GM18907 (cell line): ENCODE results near the gene SCN8A.

Source experiments
- ATAC-seq: cut with Tn5 transposase; IDR thresholded peaks from one replicate; pipeline ENCODE4 v1.9.1; 2021; ENCODE audit warnings: mild to moderate bottlenecking, moderate library complexity; ENCODE audit not compliant: unreplicated experiment

SCN8A gene

GRCh38 chr12:51666696-51667095 lies 75.7 kb downstream of the SCN8A start:
- no peak for ATAC-seq

DNA sequence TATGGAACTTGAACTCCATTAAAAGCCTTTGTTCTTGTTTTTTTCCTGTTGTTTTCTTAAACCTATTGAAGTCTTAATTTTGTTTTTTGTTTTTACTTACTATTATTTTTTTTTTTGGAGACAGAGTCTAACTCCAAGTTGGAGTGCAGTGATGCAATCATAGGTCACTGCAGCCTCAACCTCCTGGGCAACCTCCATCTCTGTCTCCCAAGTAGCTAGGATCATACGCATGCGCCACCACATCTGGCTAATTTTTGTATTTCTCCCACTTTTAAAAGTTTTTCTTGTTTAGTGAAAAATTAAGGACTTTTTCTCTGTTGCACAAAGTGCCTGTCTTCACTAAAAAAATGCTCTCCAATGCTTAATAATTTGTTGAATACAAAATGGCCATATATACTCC lies 76.2 kb downstream of the SCN8A start:
- no peak for ATAC-seq

GRCh38 chr12:51669271-51669670 lies 78.2 kb downstream of the SCN8A start:
- ATAC-seq, result no peak

GRCh38 chr12:51669996-51670395 lies 79.0 kb downstream of the SCN8A start:
- ATAC-seq, result no peak

DNA sequence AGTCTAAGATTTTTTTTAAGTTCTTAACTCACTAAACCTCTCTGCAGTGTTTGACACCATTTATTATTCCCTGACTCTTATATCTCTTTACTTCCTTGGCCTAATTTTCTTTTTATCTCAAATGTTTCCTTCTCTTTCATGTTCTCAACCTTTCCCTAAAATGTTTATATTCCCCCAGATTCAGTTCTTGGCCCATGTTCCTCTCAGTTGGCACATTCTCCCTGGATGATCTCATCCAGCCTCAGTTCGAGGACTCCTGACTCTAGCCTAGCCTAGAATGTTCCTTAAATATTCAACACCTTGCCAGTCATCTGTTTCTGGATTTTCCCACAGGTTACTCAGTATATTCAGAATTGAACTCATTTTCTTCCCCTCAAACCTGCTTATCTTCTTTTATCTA lies 81.3 kb downstream of the SCN8A start:
- no peak for ATAC-seq

DNA sequence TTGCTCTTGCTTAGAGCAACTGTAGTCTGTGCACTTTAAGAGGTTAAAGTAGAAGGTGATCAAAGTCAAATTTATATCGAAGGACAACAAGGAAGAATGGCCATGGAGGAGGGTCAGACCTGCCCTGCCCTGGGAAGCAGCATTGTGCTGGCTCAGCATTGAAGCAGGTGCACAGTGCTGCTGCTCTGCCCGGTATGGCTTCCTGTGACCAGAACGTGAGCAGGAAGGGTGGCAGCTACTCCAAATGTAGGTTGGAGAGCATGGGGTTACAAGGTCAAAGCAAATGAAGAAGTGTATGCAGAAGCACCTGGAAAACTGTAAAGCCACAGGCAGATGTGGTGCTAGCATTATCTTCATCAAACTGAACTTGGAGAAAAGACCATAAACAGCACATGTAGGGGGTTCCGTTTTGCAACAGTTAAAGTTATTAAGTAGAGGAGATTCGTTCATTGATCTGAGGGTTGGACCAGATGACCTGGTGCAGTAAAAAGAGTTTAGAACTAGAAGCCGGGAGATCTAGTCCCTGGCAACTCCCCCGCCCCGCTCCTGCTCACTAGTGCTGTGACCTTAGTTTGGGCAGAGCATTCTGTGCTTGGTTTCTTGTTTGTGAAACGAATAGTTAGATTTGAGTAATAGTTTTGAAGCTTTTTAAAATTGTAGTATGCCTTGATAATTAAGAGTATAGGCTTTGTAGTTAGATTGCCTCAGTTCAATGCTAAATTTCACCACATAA lies 84.2 kb downstream of the SCN8A start:
- ATAC-seq, result no peak

DNA sequence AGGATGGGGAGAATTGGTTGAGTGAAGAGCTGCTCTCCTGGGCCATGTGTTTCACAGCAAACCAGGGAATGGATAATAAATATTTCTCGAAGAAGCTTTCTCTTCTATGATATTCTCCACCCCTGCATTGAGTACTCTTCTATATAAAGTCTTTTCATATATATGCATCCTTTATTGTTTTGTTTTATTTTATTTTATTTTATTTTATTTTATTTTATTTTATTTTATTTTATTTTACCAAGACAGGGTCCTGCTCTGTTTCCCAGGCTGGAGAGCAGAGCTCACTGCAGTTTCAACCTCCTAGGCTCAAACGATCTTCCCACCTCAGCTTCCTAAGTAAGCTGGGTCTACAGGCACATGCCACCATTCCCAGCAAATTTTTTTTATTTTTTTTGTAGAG lies 85.8 kb downstream of the SCN8A start:
- ATAC-seq, result no peak

- no peak for ATAC-seq
These were observed 86.4 kb downstream of the SCN8A start for GRCh38 chr12:51677284-51677968.

GRCh38 chr12:51678086-51678724 lies 87.2 kb downstream of the SCN8A start:
- ATAC-seq, result peak; percentile 48

GRCh38 chr12:51682981-51683380 lies 91.9 kb downstream of the SCN8A start:
- ATAC-seq, result no peak

- ATAC-seq, result no peak
These were observed 92.8 kb downstream of the SCN8A start for GRCh38 chr12:51683763-51684357.

DNA sequence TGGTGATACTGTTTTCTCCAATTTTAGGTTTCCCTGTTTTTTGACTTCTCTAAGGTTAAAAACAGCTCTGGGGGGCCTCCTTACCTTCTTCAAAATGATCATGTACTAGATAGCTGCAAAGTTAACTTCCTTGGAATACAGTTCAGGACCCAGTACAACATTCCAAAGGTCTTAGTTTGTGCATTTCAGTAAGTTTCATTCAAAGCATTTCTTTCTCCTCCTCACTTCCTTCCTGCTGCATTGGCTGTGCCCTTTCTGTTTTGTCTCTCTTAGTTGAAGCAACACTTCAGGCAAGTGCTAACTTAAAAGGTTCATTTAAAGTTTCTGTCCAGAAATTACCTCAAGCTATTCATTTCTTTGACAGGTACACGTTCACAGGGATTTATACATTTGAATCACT lies 95.7 kb downstream of the SCN8A start:
- no peak for ATAC-seq

DNA sequence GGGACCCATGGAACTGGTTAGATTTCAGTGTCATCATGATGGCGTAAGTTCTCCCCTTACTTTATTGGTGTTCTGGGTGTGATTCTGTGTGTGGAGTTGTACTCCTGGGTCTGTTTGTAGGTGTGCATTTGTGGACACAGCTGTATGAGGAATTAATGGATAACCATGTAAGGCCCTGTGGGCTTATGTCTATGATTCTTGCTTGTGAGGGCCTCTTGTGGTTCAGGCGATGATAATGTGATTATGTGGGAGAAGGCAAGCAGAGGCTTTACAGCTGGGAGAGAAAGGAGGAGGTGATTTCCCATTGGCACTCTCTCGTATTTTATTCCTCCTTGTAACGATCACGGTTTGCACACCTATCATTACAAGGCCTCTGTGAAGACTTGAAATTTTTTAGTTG lies 96.1 kb downstream of the SCN8A start:
- no peak for ATAC-seq

- no peak for ATAC-seq
These were observed 96.6 kb downstream of the SCN8A start for GRCh38 chr12:51687614-51688013.

DNA sequence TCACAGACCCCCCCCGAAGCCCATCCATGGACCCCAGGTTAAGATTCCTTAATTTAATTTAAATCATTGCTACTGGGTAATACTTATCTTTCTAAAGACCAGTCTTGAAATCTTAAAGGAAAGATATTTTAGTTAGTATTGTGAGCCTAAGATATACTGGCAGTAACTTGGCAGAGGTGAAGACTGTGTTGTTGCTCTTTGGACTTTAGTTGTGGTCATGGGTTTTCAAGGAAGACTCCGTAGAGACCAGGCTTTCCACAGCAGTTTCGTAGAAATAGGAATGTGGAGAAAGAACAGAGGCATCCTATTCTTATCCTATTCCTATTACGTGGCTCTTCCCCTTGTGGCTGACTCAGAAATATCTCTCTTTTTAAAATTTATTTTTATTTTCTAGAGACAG lies 99.0 kb downstream of the SCN8A start:
- no peak for ATAC-seq

- ATAC-seq, result no peak
These were observed 101.0 kb downstream of the SCN8A start for GRCh38 chr12:51692016-51692415.

- no peak for ATAC-seq
These were observed 102.5 kb downstream of the SCN8A start for GRCh38 chr12:51693569-51693968.

GRCh38 chr12:51694146-51694545 lies 103.1 kb downstream of the SCN8A start:
- no peak for ATAC-seq

DNA sequence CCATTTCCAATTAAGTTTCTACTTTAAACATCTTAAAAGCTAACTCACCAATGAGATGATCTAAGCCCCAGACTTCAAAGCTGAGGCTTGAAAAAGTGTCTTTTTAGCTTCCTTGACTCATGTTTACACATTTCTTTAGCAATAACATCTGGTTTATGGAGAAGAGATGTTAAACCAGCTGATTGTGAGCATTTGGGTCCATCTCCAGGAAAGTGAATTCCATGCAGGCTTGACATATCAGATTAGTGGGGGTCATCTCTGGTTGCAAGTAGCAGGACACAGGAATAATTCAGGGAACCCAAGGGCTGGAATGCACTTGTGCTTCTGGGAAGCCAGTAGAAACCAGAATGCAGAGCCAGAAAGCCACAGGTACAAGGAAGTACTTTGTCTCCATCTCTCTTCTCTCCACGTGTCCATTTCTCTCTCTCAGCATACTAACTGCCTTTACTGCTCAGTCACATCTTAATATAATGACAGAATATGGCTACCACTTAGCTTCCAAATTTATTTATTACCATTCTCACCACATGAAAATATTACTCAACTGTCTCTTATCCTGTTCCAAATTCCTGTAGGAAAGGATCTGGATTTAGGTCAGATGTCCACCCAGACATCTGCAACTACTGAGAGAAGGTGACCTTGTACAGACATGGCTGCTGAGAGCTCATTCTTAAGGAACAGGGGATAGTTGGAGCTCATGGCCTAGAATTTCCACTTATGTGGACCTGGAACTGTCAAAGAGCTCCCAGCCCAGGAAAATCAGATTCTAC lies 104.4 kb downstream of the SCN8A start:
- no peak for ATAC-seq

GRCh38 chr12:51699219-51699618 lies 108.2 kb downstream of the SCN8A start:
- ATAC-seq, result no peak

GRCh38 chr12:51700887-51701286 lies 109.9 kb downstream of the SCN8A start:
- no peak for ATAC-seq
